Activated T-helper 2 cell treated with anti-CD3 and anti-CD28 coated beads, Interferon-gamma antibody, Interleukin-2, Interleukin-4, amounts not matched to agents 10 μg/mL and 5 μg/mL and 100 μg/mL, durations not matched to agents 14 hours and 24 hours and 36 hours (primary cell): ENCODE data around the gene GLIPR1L1. TPM values are rescaled to one million over a fixed set of nuclear protein-coding genes. Genes with fewer than 3 reads are reported as not detected.

Source experiments
- DNase-seq: peaks from one replicate; pipeline ENCODE4 v3.0.0; 2021; ENCODE audit warnings: low spot score
- H3K27ac Mint-ChIP-seq: one replicate; pipeline ENCODE4 v1.8.0; 2021; ENCODE audit warnings: mixed read lengths
- H3K27me3 Mint-ChIP-seq: one replicate; pipeline ENCODE4 v1.8.0; 2021; ENCODE audit warnings: low read depth, mixed read lengths
- H3K36me3 Mint-ChIP-seq: one replicate; pipeline ENCODE4 v1.8.0; 2021; ENCODE audit warnings: low read depth, mixed read lengths
- H3K4me1 Mint-ChIP-seq: one replicate; pipeline ENCODE4 v1.8.0; 2021; ENCODE audit warnings: low read depth, mixed read lengths
- H3K4me3 Mint-ChIP-seq: one replicate; pipeline ENCODE4 v1.8.0; 2021; ENCODE audit warnings: low read depth, mild to moderate bottlenecking, moderate library complexity, mixed read lengths
- H3K9me3 Mint-ChIP-seq: one replicate; pipeline ENCODE4 v1.8.0; 2021; ENCODE audit warnings: mixed read lengths
- intact Hi-C: fragments of 100-400 bp; cut with micrococcal nuclease; formaldehyde crosslinking; loops from one replicate; pipeline ENCODE4 v1.15.1; 2023
- total RNA-seq: library from RNA; stranded (reverse); gene quantifications from 2 replicates; pipeline ENCODE4 v1.2.3, GENCODE V29; 2022

GLIPR1L1 gene
- total RNA-seq, 1 donor from 2014 or later: not detected

DNA sequence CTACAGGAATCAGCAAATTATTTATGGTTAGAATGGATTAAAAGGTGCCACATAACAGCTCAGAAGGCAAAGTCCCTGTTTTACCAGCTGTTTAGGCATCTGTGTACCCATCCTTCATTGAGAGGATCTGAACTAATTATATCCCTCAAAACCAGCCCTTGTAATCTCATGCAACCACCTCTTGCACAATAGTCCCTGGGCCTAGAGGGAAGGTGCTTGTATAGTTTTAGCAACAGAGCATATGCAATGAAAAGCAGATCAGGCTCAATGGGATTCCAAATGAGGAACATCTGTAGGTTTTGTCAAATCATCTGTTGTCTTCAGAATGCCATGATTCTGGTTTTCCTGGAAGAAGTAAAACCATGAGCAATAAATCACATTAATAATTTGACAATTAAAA lies 30.4 kb downstream of the GLIPR1L1 start:
- intact Hi-C loops: no loop called here
- peaks cover 3% of the 10 kb centered on the region for H3K9me3 Mint-ChIP-seq
- no peaks in the 10 kb centered on the region for H3K36me3 Mint-ChIP-seq
- peaks cover 3% of the 10 kb centered on the region for H3K27me3 Mint-ChIP-seq
- H3K4me1 Mint-ChIP-seq: peaks cover 17% of the 10 kb centered on the region
- no peak overlapping the region for H3K27ac Mint-ChIP-seq
- DNase-seq: no peak
- H3K4me3 Mint-ChIP-seq: no peak overlapping the region

DNA sequence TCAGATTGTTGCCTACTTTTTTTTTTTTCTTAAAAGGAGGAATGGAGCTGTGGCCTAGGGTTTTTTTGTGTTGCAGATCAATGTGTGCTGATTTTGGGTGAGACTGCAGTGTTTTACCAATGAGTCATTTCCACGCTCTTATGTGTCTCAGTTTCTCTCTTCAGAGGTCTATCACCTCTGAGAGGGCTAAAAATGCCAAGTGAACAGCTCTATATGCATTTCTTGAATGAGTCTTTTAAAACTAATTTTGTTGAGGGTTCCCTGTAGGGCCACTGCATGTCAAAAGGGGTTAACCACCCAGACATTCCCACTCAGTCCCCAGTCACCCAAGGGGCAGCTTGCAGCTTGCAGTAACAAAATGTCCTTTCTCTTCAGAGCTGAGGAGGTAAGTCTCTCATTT lies 32.2 kb downstream of the GLIPR1L1 start:
- no peak overlapping the region for H3K27ac Mint-ChIP-seq
- no peak overlapping the region for H3K4me3 Mint-ChIP-seq
- intact Hi-C loops: no loop called here
- no peaks in the 10 kb centered on the region for H3K9me3 Mint-ChIP-seq
- H3K27me3 Mint-ChIP-seq: peaks cover 3% of the 10 kb centered on the region
- peaks cover 8% of the 10 kb centered on the region for H3K4me1 Mint-ChIP-seq
- no peak for DNase-seq
- H3K36me3 Mint-ChIP-seq: no peaks in the 10 kb centered on the region

DNA sequence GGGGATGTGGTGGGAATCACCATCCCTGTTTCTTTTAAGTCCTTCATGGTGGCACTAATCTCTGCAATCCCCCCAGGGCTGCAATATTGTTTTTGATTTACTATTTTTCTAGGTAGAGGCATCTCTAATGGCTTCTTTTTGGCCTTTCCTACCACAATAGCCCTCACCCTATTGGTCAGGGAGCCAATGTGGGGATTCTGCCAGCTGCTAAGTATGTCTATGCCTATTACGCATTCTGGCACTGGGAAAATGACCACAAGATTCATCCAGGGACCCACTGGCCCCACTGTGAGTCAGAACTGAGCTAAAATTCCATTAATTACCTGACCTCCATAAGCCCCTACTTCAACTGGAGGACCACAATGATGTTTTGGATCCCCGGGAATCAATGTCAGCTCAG lies 40.5 kb downstream of the GLIPR1L1 start:
- intact Hi-C loops: no loop called here
- Mint-ChIP-seq H3K4me3 (no peak overlapping the region), H3K27ac (no peak overlapping the region), H3K9me3 (no peaks in the 10 kb centered on the region), H3K36me3 (no peaks in the 10 kb centered on the region), H3K27me3 (no peaks in the 10 kb centered on the region), H3K4me1 (no peaks in the 10 kb centered on the region)
- DNase-seq: no peak

GRCh38 chr12:75378354-75378753 lies 43.9 kb downstream of the GLIPR1L1 start:
- Mint-ChIP-seq H3K4me3 (no peak overlapping the region), H3K9me3 (no peaks in the 10 kb centered on the region), H3K4me1 (no peaks in the 10 kb centered on the region), H3K36me3 (no peaks in the 10 kb centered on the region), H3K27ac (no peak overlapping the region), H3K27me3 (no peaks in the 10 kb centered on the region)
- intact Hi-C loops: no loop called here
- DNase-seq: no peak

GRCh38 chr12:75389061-75389460 lies 54.6 kb downstream of the GLIPR1L1 start:
- intact Hi-C loops: no loop called here

DNA sequence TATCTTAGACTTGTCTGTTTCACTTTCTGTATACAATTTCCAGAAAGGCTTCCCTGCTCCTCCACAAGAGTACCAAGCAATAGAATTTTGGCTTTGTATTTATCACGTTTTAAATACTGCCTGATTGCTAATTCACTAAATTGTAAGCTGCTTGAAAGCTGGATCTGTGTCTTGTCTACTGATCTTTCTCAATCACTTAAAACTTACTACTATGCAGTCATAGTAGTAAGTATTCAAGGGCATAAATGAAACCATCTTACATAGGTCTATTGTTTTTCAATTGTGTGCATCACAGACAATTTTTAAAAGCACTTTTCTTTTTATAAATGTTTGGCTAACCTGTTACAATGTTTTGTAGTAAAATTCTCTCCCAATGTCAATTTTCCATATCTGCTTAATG lies 55.2 kb downstream of the GLIPR1L1 start:
- intact Hi-C loops: loop anchor here (2.0 to 5.0 kb wide), 2 partner anchors 42 to 695 kb away; partner anchors contain the start of gene NAP1L1
- H3K4me3 Mint-ChIP-seq: peak overlapping the region; percentile 87
- peaks cover 24% of the 10 kb centered on the region for H3K4me1 Mint-ChIP-seq
- peak overlapping the region; percentile 86 for H3K27ac Mint-ChIP-seq
- no peak for DNase-seq
- H3K36me3 Mint-ChIP-seq: no peaks in the 10 kb centered on the region
- H3K9me3 Mint-ChIP-seq: no peaks in the 10 kb centered on the region
- H3K27me3 Mint-ChIP-seq: no peaks in the 10 kb centered on the region

More at GRCh38 chr12:75389061-75389460, 54.6 kb downstream of the GLIPR1L1 start:
- H3K9me3 Mint-ChIP-seq: no peaks in the 10 kb centered on the region
- H3K27ac Mint-ChIP-seq: no peak overlapping the region
- H3K4me1 Mint-ChIP-seq: peaks cover 24% of the 10 kb centered on the region
- H3K27me3 Mint-ChIP-seq: no peaks in the 10 kb centered on the region
- H3K36me3 Mint-ChIP-seq: no peaks in the 10 kb centered on the region
- no peak overlapping the region for H3K4me3 Mint-ChIP-seq
- DNase-seq: no peak

- no peaks in the 10 kb centered on the region for H3K36me3 Mint-ChIP-seq
- H3K27ac Mint-ChIP-seq: peak overlapping the region; percentile 86
Observed at GRCh38 chr12:75390156-75390898, 55.9 kb downstream of the GLIPR1L1 start.

GRCh38 chr12:75390899-75391538 lies 56.5 kb downstream of the GLIPR1L1 start, which contains the start of gene GLIPR1L2:
Gene GLIPR1L2, plus strand, starts transcription at chr12:75391089. Its CDS starts 28 bp downstream, at chr12:75391117.
- DNase-seq: peak; percentile 82
- Mint-ChIP-seq H3K4me3 (peak within 1 kb of the TSS; percentile 87), H3K9me3 (no peaks in the 10 kb centered on the region), H3K27ac (peak within 1 kb of the TSS; percentile 86), H3K36me3 (no peaks in the 10 kb centered on the region), H3K4me1 (peaks cover 27% of the 10 kb centered on the region), H3K27me3 (no peaks in the 10 kb centered on the region)
- intact Hi-C loops: loop anchor here (1.0 to 5.0 kb wide), 5 partner anchors 44 to 694 kb away; partner anchors contain the start of genes GLIPR1, GLIPR1L1, KRR1 and NAP1L1

More at GRCh38 chr12:75390156-75390898, 55.9 kb downstream of the GLIPR1L1 start:
- peaks cover 24% of the 10 kb centered on the region for H3K4me1 Mint-ChIP-seq
- H3K4me3 Mint-ChIP-seq: peak overlapping the region; percentile 87
- intact Hi-C loops: loop anchor here (2.0 to 5.0 kb wide), 2 partner anchors 43 to 694 kb away; partner anchors contain the start of gene NAP1L1
- DNase-seq: no peak
- H3K27me3 Mint-ChIP-seq: no peaks in the 10 kb centered on the region
- H3K9me3 Mint-ChIP-seq: no peaks in the 10 kb centered on the region

DNA sequence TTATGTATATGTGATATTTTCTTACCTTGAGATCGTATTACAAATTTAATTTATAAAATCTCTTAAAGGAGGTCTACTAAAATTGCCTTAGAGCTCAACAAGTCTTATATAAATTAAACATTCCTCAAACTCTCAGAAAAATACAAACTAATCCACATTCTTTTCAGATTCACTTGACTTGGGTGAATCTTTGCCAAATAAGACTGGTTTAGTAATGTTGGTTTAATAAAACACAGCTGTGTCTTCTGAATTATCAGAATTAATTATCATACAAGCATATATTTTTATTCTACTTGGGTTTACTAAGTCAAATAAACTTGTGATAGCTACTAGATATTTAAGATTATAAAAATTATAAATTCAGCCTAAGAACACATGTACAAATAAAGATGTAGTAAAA lies 69.8 kb downstream of the GLIPR1L1 start:
- Mint-ChIP-seq H3K27me3 (peaks cover 8% of the 10 kb centered on the region), H3K4me3 (no peak overlapping the region), H3K27ac (no peak overlapping the region), H3K9me3 (no peaks in the 10 kb centered on the region), H3K36me3 (no peaks in the 10 kb centered on the region), H3K4me1 (no peaks in the 10 kb centered on the region)
- intact Hi-C loops: no loop called here
- DNase-seq: no peak

- peaks cover 6% of the 10 kb centered on the region for H3K27me3 Mint-ChIP-seq
- no peaks in the 10 kb centered on the region for H3K9me3 Mint-ChIP-seq
- no peaks in the 10 kb centered on the region for H3K4me1 Mint-ChIP-seq
- H3K27ac Mint-ChIP-seq: no peak overlapping the region
- H3K4me3 Mint-ChIP-seq: no peak overlapping the region
- intact Hi-C loops: no loop called here
- no peaks in the 10 kb centered on the region for H3K36me3 Mint-ChIP-seq
- no peak for DNase-seq
Observed at GRCh38 chr12:75407683-75408082, 73.2 kb downstream of the GLIPR1L1 start.

DNA sequence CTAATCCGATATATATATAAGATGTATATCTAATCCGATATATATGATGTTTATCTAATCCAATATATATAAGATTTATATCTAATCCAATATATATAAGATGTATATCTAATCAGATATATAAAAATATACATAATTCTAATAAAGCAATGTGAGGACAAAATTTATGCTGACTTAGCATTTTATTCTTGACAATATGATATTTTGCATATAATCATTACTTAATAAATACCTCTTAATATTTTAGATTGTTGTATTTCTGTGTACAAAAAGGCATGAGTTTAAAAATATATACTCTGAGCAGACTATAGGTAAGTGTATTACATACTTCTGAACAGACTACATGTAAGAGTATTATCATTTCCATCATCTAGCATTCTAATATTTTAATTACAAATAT lies 75.4 kb downstream of the GLIPR1L1 start:
- H3K9me3 Mint-ChIP-seq: no peaks in the 10 kb centered on the region
- H3K27me3 Mint-ChIP-seq: peaks cover 5% of the 10 kb centered on the region
- DNase-seq: no peak
- H3K27ac Mint-ChIP-seq: no peak overlapping the region
- H3K36me3 Mint-ChIP-seq: no peaks in the 10 kb centered on the region
- no peak overlapping the region for H3K4me3 Mint-ChIP-seq
- no peaks in the 10 kb centered on the region for H3K4me1 Mint-ChIP-seq
- intact Hi-C loops: no loop called here

DNA sequence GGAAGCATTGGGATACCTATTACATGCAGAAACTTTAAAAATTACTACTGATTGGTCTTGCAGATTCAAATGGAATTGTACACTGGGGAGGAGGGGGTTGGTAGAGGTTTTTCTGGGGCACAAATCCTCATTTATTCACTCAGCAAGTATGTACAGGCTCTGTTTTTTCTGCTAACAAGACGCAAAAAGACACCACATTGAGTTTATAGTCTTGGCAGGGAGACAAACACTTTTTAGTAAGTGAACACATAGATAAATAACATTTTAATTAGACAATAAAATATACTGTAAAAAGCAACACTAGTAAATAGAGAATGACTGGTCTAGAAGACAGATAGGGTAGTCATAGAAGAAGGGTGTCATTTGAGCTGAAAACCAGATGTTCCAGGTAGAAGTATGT lies 80.2 kb downstream of the GLIPR1L1 start:
- H3K4me1 Mint-ChIP-seq: no peaks in the 10 kb centered on the region
- intact Hi-C loops: no loop called here

GRCh38 chr12:75419841-75420240 lies 85.4 kb downstream of the GLIPR1L1 start:
- DNase-seq: no peak
- H3K27me3 Mint-ChIP-seq: peaks cover 8% of the 10 kb centered on the region
- no peak overlapping the region for H3K4me3 Mint-ChIP-seq
- no peak overlapping the region for H3K27ac Mint-ChIP-seq
- peaks cover 6% of the 10 kb centered on the region for H3K9me3 Mint-ChIP-seq
- H3K4me1 Mint-ChIP-seq: no peaks in the 10 kb centered on the region
- intact Hi-C loops: no loop called here
- H3K36me3 Mint-ChIP-seq: no peaks in the 10 kb centered on the region

More for the DNA sequence above, 80.2 kb downstream of the GLIPR1L1 start:
- H3K27ac Mint-ChIP-seq: no peak overlapping the region
- no peak for DNase-seq
- no peaks in the 10 kb centered on the region for H3K9me3 Mint-ChIP-seq
- no peak overlapping the region for H3K4me3 Mint-ChIP-seq
- peaks cover 10% of the 10 kb centered on the region for H3K27me3 Mint-ChIP-seq
- H3K36me3 Mint-ChIP-seq: no peaks in the 10 kb centered on the region
